ENCODE results near the gene KDM2A.

KDM2A gene

DNA sequence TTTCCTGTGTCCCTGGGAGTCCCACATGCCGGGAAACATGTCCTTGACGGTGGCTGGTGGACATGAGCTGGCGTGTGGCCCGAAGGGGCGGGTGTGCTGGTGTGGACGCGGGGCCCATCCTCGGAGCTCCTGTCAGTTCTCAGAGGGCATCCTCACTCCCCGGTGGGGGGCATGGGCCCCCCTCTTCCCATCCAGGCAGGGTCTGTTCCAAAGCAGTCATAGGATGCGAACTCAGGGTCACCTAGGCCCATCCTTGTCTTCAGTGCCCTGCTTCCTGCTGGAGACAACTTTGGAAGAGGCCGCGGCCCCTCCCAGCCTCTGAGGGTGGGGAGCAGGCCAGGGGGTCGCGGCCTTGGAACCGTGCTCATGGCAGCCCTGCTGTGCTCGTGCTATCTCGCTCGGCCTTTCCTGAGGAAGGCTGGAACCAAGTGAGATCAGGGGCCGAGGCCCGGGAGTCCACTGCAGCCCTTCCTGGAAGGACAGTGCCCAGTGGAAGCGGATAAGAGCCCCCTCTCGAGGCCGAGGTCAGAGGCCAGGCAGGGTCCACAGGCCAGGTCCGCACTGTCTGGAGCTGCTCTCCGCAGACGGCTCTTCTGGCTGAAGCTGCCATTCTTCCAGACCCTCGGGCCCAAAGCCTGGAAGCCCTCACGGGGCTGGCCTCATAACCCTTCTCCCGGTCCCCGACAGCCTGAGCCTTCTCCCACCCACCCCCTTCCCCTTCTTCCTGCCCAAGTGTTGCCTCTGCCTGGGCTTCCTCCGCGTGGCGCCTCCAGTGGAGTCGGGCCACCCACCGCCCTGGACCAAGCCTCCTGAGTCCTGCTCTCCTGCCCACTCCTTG, 155.9 kb downstream of the KDM2A start:
- no peak for DNase-seq

DNA sequence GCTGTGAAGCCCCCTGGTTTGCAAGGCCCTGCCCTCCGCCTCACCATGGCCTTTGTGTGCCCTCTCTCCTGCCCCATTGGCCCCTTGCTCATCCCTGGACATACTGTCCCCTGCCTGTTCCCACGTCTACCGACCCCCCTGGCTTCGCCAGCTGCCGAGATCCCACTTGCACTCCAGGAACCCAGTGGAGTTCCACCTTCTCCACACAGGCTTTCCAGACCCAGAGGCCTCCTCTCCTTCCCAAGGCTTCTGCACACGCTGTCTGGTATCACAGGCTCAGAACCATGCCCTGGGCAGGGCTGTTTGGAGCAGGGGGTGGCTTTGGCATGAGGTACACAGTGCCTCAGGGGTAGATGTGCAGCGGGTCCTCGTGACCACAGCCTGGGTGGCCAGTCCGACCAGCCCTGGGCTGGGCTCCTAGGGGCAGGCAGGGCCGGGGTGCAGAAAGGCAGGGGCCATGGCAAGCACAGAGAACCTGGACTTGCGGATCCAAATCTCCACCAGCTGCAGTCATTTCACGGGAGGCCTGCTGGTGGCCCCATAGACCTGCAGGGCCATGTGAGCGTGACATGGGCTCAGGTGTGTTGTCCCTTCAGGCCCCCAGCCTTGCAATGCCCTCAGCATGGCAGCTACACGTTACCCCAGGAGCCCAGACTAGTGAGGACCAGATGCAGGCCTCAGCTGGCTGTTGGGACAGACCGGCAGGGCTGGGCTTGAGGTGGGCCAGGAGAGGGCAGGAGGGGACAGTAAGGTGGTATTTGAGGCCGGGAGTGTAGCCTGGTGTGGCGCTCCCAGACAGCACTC, 156.7 kb downstream of the KDM2A start:
- DNase-seq, result no peak

DNA sequence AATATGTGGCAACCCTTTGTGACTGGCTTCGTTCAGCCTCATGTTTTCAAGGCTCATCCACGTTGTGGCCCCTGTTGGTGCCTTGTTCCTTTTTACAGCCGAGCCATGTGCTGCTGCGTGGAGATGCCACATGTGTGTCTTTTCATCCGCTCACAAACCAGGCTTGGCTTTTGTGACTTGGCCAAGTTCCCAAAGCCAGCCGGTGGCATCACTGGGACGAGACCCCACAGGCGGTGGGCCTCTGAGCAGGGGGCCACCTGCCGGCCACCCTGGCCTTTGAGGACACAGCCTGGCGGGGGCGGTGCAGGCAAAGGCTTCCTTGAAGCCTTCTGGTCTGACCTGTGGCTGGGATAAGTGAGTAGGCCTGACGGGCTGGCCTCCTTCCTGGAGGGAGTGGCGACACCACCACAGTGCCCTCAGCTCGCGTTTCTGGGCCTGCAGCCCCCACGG, 157.7 kb downstream of the KDM2A start:
- peak; percentile 8 for DNase-seq

DNA sequence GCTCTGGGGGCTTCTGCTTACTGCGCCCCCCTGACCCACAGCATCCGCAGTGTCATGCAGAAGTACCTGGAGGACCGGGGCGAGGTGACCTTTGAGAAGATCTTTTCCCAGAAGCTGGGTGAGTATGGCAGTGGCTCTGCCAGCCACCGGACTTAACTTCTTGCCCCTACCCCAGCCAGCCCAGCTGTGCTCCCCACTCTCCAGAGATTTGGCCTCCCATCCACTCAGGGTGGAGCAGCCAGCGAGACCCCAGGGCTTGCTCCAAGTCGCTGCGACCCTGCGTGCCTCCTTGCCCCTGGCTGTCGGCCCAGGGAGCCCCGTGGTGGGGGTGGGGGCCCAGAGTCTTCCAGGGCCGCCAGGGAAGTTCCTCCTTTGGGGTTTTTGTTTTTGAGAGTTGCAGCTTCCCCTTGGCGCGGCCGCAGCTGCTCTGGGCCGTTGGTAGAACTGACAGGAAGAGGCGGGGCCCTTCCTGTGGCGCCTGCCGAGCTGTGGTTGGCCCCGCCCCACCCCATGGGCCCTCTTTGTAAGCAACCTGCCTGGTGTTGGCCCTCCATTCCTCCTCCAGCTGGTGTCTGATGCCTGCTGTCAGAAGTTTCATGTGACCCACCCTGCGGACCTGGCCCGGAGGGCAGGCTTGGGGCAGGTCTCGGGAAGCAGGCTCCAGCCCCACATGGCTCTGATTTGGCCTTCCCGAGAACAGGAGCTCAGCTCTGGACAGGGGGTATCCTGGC, 158.3 kb downstream of the KDM2A start:
- peak; percentile 88 for DNase-seq

DNA sequence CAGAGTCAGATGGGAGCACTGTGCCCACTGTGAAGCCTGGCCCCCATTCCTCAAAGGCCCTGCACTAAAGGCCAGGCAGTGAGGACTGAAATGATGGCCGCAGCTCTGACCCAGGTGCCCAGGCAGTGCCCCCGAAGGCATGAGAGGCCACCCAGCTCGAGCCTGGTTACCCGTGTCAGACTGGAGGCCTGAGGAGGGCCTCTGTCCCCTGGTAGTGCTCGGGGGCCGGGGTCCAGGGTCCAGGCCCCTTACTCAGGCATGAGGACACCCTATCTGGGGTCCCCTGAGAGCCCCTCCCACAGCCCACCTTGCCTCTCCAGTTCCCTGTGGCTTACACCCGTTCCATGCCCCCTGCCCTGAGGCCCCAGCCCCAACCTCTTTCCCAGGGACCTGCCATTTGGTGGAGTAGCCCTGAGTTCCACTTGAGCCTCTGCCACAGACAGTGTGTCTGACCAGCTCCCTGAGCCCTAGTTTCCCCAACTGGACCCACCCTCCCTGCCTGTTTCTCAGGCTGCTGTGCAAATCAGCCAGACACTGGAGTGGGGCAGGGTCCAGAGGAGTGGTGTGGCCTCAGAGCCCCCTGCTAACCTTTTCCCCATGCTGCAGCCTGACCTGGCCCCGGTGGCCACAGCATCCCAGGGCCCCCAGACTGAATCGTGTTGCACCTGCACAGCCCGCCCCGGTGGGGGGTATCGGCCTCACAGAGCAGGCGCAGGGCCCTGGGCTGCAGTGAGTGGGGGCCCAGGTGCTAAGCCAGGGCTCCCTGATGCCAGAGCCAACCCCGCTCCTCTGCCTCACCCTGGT, 159.3 kb downstream of the KDM2A start:
- no peak for DNase-seq

DNA sequence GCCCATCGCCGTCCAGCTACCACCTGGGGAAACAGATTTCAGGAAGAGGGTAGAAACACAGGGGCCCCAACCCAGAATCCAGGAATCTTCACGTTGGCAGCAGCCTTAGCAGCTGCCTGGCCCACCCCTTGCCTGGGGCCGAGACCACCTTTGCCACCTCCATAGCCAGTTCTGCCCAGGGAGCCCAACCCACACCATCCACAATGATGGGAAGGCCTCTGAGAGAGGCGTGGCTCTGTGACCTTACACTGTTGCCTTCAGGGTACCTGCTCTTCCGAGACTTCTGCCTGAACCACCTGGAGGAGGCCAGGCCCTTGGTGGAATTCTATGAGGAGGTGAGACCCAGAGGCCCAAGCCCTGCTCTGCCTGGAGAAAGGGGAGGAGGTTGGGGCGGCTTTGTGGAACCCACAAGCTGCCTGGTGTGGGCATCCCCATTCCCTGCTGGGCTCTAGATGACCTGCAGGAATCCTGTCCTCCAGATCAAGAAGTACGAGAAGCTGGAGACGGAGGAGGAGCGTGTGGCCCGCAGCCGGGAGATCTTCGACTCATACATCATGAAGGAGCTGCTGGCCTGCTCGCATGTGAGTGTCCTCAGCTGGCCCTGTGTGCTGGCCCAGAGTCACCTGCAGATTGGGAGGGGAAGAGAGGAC, 160.0 kb downstream of the KDM2A start:
- no peak for DNase-seq

DNA sequence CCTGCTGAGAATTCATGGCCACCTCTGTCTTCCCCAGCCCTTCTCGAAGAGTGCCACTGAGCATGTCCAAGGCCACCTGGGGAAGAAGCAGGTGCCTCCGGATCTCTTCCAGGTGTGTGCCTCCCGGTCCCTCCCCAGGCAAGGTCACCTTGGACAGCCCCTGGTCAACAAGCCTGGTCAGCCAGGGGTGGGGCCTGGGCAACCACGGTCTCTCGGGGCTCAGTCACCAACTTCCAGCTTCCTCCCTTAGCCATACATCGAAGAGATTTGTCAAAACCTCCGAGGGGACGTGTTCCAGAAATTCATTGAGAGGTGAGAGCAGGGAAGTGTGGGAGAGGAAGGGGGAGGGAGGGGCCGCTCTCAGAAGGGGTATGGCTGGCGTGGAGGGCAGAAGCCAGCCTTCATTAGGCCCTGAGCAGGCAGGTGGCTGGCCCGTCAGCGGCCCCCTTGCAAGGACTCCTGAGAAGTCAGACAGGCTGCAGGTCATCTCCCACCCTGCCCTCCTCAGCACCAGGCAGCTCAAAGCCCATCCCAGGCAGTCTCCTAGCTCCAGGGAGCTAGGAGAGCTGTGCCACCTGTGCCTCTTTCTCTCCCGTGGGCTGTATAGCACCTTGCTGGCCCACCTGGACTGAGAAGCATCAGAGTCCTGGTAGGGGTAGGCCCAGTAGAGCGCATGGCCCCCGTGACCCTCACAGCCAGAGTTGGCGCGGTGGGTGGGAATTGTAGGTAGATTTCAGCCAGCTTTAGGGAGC, 160.7 kb downstream of the KDM2A start:
- no peak for DNase-seq

DNA sequence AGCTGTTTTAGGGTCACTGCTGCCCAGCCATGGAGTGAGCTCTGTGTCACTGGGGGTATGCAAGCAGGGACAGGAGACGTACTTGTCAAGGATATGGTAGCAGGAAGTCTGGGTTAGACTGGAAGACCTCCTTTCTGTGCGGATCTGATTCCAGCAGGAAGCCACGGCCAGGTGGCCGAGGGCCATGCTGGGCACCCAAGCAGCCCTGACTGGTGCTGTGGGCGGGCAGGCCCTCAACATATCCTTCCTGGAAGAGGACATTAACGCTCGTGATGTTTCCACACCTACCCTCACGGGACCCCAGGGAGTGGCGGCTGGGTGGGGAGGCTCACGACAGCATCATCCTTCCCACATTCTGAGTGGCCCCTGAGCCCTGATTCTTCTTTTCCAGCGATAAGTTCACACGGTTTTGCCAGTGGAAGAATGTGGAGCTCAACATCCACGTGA, 161.3 kb downstream of the KDM2A start:
- no peak for DNase-seq

DNA sequence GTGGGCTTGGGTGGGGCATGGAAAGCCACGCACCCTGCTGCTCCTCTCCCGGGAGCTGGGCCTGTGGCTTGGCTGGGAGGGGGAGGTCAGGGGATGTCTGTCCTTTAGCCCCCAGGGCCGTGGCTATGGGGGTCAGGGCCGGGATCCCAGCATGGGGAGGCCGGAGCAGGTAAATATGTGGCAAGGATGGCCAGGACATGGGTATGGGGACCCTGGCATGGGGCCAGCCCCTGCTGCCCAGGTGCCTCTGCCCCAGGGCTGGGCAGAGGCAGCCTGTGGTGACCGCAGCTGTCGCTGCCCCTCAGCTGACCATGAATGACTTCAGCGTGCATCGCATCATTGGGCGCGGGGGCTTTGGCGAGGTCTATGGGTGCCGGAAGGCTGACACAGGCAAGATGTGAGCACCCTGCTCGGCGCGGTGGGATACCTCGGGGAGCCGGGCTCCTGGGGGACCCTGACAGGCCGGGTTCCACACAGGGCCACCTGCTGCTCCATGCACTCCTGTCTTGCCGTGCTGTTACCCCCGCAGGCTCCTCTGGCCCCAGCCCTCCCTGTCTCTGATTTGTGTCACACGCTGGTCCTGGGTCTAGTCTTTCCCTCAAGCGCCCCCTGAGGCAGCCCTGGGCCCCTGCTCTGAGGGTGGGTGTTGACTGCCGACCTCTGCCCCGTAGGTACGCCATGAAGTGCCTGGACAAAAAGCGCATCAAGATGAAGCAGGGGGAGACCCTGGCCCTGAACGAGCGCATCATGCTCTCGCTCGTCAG, 161.9 kb downstream of the KDM2A start:
- no peak for DNase-seq

DNA sequence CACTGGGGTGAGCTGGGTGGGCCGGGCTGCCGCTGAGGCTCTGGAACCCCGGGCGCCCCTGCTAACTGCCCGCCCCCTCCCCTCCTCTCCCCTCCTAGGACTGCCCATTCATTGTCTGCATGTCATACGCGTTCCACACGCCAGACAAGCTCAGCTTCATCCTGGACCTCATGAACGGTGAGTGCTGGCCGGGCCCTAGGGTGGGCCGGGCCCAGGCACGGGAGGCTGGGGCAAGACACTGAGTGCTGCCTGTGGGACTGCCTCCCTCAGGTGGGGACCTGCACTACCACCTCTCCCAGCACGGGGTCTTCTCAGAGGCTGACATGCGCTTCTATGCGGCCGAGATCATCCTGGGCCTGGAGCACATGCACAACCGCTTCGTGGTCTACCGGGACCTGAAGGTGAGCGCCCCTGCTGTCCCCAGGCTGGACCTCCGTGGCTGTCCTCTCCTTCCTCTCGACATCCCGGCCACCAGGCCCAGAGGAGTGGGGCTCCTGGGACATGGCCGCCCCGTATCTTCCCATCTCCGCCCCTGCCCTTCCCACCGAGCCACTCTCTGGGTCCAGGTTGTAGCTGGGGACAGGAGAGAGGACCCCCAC, 162.6 kb downstream of the KDM2A start:
- no peak for DNase-seq

DNA sequence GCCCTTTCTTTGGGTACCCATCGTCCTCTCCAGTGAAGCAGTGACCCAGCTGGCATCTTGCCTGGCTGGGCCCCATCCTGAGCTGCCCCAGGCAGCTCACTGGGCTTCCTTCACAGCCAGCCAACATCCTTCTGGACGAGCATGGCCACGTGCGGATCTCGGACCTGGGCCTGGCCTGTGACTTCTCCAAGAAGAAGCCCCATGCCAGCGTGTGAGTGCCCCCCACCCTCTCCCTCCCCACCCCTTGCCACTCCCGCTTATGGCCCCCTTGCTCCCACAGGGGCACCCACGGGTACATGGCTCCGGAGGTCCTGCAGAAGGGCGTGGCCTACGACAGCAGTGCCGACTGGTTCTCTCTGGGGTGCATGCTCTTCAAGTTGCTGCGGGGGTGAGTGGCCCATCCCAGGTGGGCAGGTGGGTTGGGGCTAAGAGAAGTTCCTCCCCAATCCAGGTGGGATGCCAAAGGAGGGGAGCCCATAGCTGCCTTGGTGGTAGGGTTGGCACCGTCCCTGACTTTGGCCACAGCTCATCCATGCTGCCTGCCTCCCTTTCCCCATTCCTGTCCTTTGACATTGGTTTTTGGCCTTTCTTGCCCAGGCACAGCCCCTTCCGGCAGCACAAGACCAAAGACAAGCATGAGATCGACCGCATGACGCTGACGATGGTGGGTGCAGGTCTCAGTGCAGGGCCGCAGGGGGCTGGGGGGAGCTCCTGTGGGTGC, 163.3 kb downstream of the KDM2A start:
- DNase-seq, result no peak

DNA sequence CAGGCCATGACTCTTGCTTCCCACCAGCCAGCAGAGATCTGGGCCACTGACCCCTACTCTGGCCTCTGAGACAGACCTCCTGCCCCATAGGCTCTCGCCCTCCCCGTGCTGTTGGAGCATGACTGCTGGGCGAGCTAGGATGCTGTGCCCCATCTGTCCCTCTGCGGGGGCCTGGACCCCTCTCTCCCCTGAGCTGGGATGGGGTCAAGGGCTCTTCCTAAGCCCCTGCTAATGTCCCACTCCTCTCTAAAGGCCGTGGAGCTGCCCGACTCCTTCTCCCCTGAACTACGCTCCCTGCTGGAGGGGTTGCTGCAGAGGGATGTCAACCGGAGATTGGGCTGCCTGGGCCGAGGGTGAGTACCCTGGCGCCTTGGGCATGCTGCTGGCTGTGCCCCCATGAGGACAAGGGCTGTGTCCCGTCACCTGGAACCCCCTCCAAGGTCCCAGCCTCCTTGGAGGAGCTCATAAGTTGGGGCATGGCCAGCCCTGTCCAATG, 163.9 kb downstream of the KDM2A start:
- DNase-seq, result no peak

DNA sequence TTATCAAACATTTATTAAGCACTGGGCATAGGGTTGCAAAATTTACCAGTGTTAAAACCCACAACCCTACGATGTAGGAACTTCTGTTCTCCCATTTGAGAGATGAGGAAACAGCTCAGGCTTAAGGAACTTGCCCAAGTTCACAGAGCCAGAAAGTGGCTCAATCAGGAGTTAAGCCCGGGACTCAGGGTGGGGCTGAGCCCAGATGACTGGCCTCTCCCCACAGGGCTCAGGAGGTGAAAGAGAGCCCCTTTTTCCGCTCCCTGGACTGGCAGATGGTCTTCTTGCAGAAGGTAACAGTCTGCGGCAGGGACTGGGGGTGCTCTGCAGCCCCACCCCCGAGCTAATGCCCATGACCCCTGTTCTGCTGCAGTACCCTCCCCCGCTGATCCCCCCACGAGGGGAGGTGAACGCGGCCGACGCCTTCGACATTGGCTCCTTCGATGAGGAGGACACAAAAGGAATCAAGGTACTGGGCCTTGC, 164.5 kb downstream of the KDM2A start:
- no peak for DNase-seq

DNA sequence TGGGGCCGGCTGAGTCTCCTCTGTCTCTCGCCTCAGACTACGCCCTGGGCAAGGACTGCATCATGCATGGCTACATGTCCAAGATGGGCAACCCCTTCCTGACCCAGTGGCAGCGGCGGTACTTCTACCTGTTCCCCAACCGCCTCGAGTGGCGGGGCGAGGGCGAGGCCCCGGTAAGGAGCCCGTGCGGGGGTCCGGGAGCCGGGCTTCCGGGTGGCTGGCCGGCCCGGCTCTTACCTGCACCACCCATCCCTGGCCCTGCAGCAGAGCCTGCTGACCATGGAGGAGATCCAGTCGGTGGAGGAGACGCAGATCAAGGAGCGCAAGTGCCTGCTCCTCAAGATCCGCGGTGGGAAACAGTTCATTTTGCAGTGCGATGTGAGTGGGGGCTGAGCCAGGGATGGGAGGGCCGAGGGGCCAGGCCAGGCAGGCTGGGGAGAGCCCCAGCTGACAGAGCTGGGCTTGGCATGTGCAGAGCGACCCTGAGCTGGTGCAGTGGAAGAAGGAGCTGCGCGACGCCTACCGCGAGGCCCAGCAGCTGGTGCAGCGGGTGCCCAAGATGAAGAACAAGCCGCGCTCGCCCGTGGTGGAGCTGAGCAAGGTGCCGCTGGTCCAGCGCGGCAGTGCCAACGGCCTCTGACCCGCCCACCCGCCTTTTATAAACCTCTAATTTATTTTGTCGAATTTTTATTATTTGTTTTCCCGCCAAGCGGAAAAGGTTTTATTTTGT, 165.9 kb downstream of the KDM2A start:
- DNase-seq, result no peak

DNA sequence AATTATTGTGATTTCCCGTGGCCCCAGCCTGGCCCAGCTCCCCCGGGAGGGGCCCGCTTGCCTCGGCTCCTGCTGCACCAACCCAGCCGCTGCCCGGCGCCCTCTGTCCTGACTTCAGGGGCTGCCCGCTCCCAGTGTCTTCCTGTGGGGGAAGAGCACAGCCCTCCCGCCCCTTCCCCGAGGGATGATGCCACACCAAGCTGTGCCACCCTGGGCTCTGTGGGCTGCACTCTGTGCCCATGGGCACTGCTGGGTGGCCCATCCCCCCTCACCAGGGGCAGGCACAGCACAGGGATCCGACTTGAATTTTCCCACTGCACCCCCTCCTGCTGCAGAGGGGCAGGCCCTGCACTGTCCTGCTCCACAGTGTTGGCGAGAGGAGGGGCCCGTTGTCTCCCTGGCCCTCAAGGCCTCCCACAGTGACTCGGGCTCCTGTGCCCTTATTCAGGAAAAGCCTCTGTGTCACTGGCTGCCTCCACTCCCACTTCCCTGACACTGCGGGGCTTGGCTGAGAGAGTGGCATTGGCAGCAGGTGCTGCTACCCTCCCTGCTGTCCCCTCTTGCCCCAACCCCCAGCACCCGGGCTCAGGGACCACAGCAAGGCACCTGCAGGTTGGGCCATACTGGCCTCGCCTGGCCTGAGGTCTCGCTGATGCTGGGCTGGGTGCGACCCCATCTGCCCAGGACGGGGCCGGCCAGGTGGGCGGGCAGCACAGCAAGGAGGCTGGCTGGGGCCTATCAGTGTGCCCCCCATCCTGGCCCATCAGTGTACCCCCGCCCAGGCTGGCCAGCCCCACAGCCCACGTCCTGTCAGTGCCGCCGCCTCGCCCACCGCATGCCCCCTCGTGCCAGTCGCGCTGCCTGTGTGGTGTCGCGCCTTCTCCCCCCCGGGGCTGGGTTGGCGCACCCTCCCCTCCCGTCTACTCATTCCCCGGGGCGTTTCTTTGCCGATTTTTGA, 166.8 kb downstream of the KDM2A start:
- no peak for DNase-seq

DNA sequence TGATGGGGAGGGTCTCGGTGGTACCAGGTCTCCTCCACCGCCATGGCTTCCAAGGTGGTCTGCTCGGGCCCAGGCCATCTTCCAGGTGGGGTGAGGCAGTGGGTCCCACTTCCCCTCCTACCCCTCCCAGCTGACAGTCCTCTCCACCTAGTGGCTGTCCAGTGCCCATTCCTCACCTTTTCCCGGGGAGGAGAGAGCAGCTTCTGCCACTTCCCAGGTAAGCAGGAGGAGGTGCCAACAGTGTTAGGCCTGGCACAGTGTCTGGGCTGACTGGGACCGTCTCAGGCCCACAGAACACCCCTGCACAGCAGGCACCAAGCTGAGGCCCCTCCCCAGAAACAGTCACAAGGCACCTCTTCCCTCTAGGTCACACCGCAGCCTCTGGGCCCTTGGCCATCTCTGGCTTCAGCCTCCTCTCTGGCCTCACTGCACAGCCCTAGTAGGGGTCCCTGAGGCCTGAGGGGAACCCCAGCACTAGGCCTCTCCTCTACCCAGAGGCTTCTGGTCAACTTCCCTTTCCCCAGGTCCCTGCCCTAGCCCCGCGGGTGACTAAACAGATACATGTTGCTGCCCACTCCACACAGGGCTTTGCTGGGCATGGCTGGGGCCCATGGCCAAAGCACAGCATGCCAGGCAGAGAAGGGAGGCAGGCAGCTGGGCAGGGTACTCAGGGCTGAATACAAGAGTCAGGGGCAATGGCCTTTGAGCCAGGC, 167.7 kb downstream of the KDM2A start:
- DNase-seq, result no peak

All from NCI-H2171 treated with DMSO at 0.1 percent for 48 hours (cell line).